Lower lobe of right lung (tissue), 2 donors: Measurements from ENCODE around the gene FIBCD1. TPM values are rescaled to one million over a fixed set of nuclear protein-coding genes. Genes with fewer than 3 reads are reported as not detected.
A peak's percentile ranks its signal among the peaks of the same experiment; 100 is the strongest.

Experiments
- ATAC-seq, 2 donors: fragments of 200-7000 bp; cut with Tn5 transposase; one replicate each; pipeline ENCODE4 v1.9.1; 2020 to 2022; ENCODE audit warnings: mild to moderate bottlenecking in 2 of 2, moderate library complexity in 2 of 2
- DNase-seq: peaks from one replicate; pipeline ENCODE4 v3.0.0-alpha.2; 2020
- H3K27ac ChIP-seq: fragments of 200-600 bp; one replicate; pipeline ENCODE4 v1.8.0; 2022
- H3K27me3 ChIP-seq: fragments of 200-600 bp; one replicate; pipeline ENCODE4 v1.8.0; 2022; ENCODE audit warnings: low read depth
- H3K36me3 ChIP-seq: fragments of 200-600 bp; one replicate; pipeline ENCODE4 v1.8.0; 2022; ENCODE audit warnings: mild to moderate bottlenecking
- H3K4me1 ChIP-seq: fragments of 200-600 bp; one replicate; pipeline ENCODE4 v1.8.0; 2022
- H3K4me3 ChIP-seq: fragments of 200-600 bp; one replicate; pipeline ENCODE4 v1.8.0; 2022; ENCODE audit warnings: mild to moderate bottlenecking
- H3K9me3 ChIP-seq: fragments of 200-600 bp; one replicate; pipeline ENCODE4 v1.8.0; 2022
- CTCF ChIP-seq: fragments of 200-600 bp; IDR thresholded peaks from one replicate; pipeline ENCODE4 v1.8.0; 2022; ENCODE audit warnings: antibody characterized with exemption, mild to moderate bottlenecking
- intact Hi-C: fragments of 100-400 bp; cut with DNase I; formaldehyde crosslinking; loops from one replicate; pipeline ENCODE4 v1.11.0; 2022
- total RNA-seq: library from RNA; stranded (reverse); fragmentation: NEBNext Ultra II Directional; extraction: Animal tissue kit (Norgen Biotek cat#: 25700); gene quantifications from one replicate; pipeline ENCODE4 v1.2.1, GENCODE V29; 2021
- donor health status: DM: no; HTN: yes; CAD: no; lungs with severe emphysema.

The FIBCD1 gene
- total RNA-seq, 1 donor from 2014 or later = 1.3 TPM

GRCh38 chr9:130930132-130930803 is 8.8 kb downstream of the FIBCD1 start:
- intact Hi-C loops = no loop called here
- DNase-seq = no peak
- ATAC-seq = no peak
- peaks cover 32% of the 10 kb centered on the region for H3K27me3 ChIP-seq
- no peaks in the 10 kb centered on the region for H3K36me3 ChIP-seq
- no peak overlapping the region for H3K27ac ChIP-seq
- no peak for TF ChIP-seq CTCF
- H3K4me3 ChIP-seq = no peak overlapping the region
- H3K9me3 ChIP-seq = no peaks in the 10 kb centered on the region
- peaks cover 8% of the 10 kb centered on the region for H3K4me1 ChIP-seq

- Histone ChIP-seq H3K36me3 (no peaks in the 10 kb centered on the region), H3K27me3 (peaks cover 26% of the 10 kb centered on the region), H3K9me3 (no peaks in the 10 kb centered on the region), H3K4me1 (peaks cover 8% of the 10 kb centered on the region), H3K27ac (no peak overlapping the region), H3K4me3 (no peak overlapping the region)
- ATAC-seq (no peak), DNase-seq (no peak)
- intact Hi-C loops = no loop called here
- no peak for TF ChIP-seq CTCF
Observed at GRCh38 chr9:130929571-130930038, 9.4 kb downstream of the FIBCD1 start.

GRCh38 chr9:130927995-130928900 is 10.8 kb downstream of the FIBCD1 start:
- no peak for TF ChIP-seq CTCF
- no peak overlapping the region for H3K4me3 ChIP-seq
- H3K9me3 ChIP-seq = no peaks in the 10 kb centered on the region
- ATAC-seq (peak in 1 of 2 donors; percentile 17), DNase-seq (no peak)
- no peaks in the 10 kb centered on the region for H3K36me3 ChIP-seq
- intact Hi-C loops = no loop called here
- H3K4me1 ChIP-seq = peaks cover 6% of the 10 kb centered on the region
- no peak overlapping the region for H3K27ac ChIP-seq
- peaks cover 23% of the 10 kb centered on the region for H3K27me3 ChIP-seq

- no peak overlapping the region for H3K4me3 ChIP-seq
- no peak for TF ChIP-seq CTCF
- H3K27me3 ChIP-seq = peaks cover 17% of the 10 kb centered on the region
- no peaks in the 10 kb centered on the region for H3K9me3 ChIP-seq
- no peaks in the 10 kb centered on the region for H3K36me3 ChIP-seq
- no peaks in the 10 kb centered on the region for H3K4me1 ChIP-seq
- no peak overlapping the region for H3K27ac ChIP-seq
- intact Hi-C loops = no loop called here
- no peak for ATAC-seq
- DNase-seq = no peak
Observed at GRCh38 chr9:130927338-130927737, 11.7 kb downstream of the FIBCD1 start.

- TF ChIP-seq CTCF = no peak
- Histone ChIP-seq H3K4me3 (no peak overlapping the region), H3K36me3 (no peaks in the 10 kb centered on the region), H3K9me3 (no peaks in the 10 kb centered on the region), H3K27me3 (peaks cover 22% of the 10 kb centered on the region), H3K27ac (no peak overlapping the region), H3K4me1 (no peaks in the 10 kb centered on the region)
- no peak for DNase-seq
- ATAC-seq = no peak
- intact Hi-C loops = no loop called here
Observed at GRCh38 chr9:130925050-130925678, 13.9 kb downstream of the FIBCD1 start.
